ENCODE results near the gene ANXA5.

ANXA5 gene

DNA sequence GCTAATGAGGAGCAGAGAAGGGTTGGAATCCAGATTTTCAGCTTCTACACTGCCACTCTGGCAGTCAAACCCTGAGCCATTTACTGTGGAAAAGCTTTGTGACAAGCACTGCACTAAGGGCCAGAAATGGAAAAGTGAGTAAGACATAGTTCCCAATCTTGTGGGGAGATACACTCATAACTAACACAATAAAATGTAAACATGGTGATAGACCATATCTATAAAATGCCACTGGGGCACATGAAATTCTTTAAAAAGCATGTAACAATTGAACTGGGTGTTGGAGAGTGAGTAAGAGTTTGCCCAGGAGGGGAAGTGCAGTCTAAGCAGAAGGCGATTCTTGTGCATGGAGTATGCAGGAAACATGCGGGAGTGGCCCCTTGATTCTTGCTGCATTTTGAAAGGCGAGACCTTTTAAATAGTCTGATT, 32.0 kb upstream of the ANXA5 start:
- TF ChIP-seq CTCF (IDR thresholded peaks at IDR 0.05; ENCODE audit: low read depth, low read length) = no peak
- Histone ChIP-seq H3K27me3 (peaks cover 5% of the 10 kb centered on the region), H3K36me3 (no peaks in the 10 kb centered on the region), H3K4me1 (no peaks in the 10 kb centered on the region), H3K4me3 (ENCODE audit: low read depth, low read length) (no peak overlapping the region), H3K9me3 (no peaks in the 10 kb centered on the region; the same call in 1 of the 2 replicates)
- no peak for DNase-seq

DNA sequence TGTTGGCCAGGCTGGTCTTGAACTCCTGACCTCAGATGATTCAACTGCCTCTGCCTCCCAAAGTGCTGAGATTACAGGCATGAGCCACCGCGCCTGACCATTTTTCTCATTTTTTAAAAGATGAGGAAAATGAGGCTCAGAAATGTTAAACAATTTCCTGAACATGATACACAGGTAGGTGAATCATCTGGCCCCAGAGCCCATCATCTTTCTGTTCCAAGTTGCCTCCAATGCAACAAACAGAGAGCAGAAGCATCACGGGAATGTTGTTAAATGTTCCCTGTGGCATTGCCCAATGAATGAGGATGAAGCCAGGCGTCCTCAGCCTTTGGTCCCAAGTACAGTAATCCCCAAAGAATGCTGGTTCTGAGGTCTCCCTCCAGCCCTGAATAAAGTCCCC, 31.3 kb upstream of the ANXA5 start:
- H3K27me3 ChIP-seq = peaks cover 5% of the 10 kb centered on the region
- TF ChIP-seq CTCF (IDR thresholded peaks at IDR 0.05; ENCODE audit: low read depth, low read length) = no peak
- no peaks in the 10 kb centered on the region for H3K36me3 ChIP-seq
- DNase-seq = no peak
- no peak overlapping the region for H3K4me3 ChIP-seq (ENCODE audit: low read depth, low read length)
- H3K9me3 ChIP-seq = no peaks in the 10 kb centered on the region; the same call in 1 of the 2 replicates
- H3K4me1 ChIP-seq = no peaks in the 10 kb centered on the region

DNA sequence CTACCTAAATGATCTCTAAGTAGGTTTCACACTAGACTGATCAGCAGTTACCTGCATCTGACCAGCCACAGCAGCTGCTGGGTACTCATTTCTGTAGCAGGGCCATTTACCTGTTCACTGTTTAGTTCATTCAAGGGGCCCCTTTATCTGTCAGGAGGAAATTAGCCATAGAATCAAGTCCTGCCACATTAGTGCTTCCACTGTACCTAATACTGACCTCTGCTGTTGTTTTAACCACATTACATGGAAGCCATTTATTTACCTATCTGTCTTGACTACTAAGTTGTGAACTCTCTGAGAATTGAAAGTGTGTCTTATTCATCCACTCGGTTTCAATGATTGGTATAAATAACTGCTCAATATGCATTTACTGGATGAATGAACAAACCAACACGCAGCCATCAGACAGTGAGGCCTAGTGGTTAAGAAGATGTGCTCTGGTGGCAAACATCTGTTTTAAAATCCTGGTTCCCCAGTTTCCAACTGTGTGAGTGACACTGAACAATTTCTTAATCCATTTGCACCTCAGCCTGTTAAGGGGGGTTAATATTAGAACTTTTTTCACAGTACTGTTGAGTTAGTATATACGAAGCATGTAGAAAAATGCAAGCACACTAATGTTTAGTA, 30.0 kb upstream of the ANXA5 start:
- no peaks in the 10 kb centered on the region for H3K36me3 ChIP-seq
- no peaks in the 10 kb centered on the region; the same call in 1 of the 2 replicates for H3K9me3 ChIP-seq
- H3K4me1 ChIP-seq = no peaks in the 10 kb centered on the region
- DNase-seq = no peak
- H3K27me3 ChIP-seq = peaks cover 5% of the 10 kb centered on the region
- peak; percentile 68 for TF ChIP-seq CTCF (IDR thresholded peaks at IDR 0.05; ENCODE audit: low read depth, low read length)
- no peak overlapping the region for H3K4me3 ChIP-seq (ENCODE audit: low read depth, low read length)

DNA sequence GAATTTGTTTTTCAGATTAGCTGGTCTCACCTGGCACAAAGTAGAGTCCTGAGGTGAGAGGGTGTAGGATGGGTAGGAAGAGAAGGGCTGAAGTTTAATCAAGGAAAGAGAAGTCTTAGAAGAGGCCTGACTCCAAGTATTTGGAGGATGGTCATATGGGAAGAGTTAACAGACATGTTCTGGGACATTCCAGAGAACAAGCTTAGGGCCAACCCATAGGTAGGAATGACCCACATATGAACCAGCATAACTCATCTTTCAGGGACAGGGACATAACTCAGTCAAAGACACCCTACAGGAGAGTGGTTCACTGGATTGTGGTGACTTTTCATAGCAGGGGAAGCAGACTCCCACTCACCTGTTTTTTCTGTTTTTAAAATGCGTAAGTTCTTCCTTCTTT, 27.9 kb upstream of the ANXA5 start:
- H3K9me3 ChIP-seq = no peaks in the 10 kb centered on the region; the same call in 1 of the 2 replicates
- TF ChIP-seq CTCF (IDR thresholded peaks at IDR 0.05; ENCODE audit: low read depth, low read length) = no peak
- no peaks in the 10 kb centered on the region for H3K36me3 ChIP-seq
- H3K27me3 ChIP-seq = no peaks in the 10 kb centered on the region; the same call in 1 of the 2 replicates
- no peaks in the 10 kb centered on the region for H3K4me1 ChIP-seq
- no peak overlapping the region for H3K4me3 ChIP-seq (ENCODE audit: low read depth, low read length)
- DNase-seq = no peak

- Histone ChIP-seq H3K9me3 (no peaks in the 10 kb centered on the region), H3K4me3 (ENCODE audit: low read depth, low read length) (no peak overlapping the region), H3K4me1 (no peaks in the 10 kb centered on the region), H3K27me3 (no peaks in the 10 kb centered on the region; the same call in 1 of the 2 replicates), H3K36me3 (no peaks in the 10 kb centered on the region)
- DNase-seq = no peak
- no peak for TF ChIP-seq CTCF (IDR thresholded peaks at IDR 0.05; ENCODE audit: low read depth, low read length)
These were observed 24.9 kb upstream of the ANXA5 start for GRCh38 chr4:121721700-121722099.

DNA sequence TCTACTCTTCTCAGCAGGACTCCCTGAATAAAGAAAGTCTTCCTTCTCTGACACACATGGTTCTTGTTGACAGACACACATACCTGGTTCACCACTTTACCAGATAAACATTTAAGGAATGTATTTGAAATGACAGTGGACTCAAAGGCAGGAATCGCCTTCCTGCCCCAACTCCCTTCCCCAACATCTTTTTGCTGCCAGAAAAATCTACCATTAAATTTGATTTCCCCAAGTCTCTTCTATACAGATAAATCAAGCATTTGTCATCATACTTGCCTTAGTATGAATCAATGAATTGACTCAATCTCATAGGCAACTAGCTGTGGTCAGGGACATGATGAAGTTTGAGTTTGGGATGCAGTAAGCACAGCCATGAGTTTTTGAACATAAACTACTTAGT, 23.3 kb upstream of the ANXA5 start:
- Histone ChIP-seq H3K4me1 (no peaks in the 10 kb centered on the region), H3K9me3 (no peaks in the 10 kb centered on the region), H3K27me3 (no peaks in the 10 kb centered on the region), H3K4me3 (ENCODE audit: low read depth, low read length) (no peak overlapping the region), H3K36me3 (no peaks in the 10 kb centered on the region)
- no peak for DNase-seq
- TF ChIP-seq CTCF (IDR thresholded peaks at IDR 0.05; ENCODE audit: low read depth, low read length) = no peak

Data from BE2C (cell line).